ES-I3 (cell line): ENCODE results near the gene LMAN2L.

Source experiments
- H3K36me3 ChIP-seq: 2 replicates; pipeline ENCODE4 v1.6.1; 2013; ENCODE audit warnings: mild to moderate bottlenecking, low read length, control low read depth, moderate library complexity; ENCODE audit not compliant: insufficient read depth
- H3K4me1 ChIP-seq: 2 replicates; pipeline ENCODE4 v1.6.1; 2013; ENCODE audit warnings: mild to moderate bottlenecking, control low read depth, low read length; ENCODE audit not compliant: insufficient read depth
- H3K9ac ChIP-seq: 2 replicates; pipeline ENCODE4 v1.6.1; 2013; ENCODE audit warnings: low read depth, mild to moderate bottlenecking, low read length, moderate library complexity
- H3K9me3 ChIP-seq: 2 replicates; pipeline ENCODE4 v1.6.1; 2013; ENCODE audit warnings: mild to moderate bottlenecking, low read length, moderate library complexity; ENCODE audit not compliant: control insufficient read depth, insufficient read depth

The LMAN2L gene

DNA sequence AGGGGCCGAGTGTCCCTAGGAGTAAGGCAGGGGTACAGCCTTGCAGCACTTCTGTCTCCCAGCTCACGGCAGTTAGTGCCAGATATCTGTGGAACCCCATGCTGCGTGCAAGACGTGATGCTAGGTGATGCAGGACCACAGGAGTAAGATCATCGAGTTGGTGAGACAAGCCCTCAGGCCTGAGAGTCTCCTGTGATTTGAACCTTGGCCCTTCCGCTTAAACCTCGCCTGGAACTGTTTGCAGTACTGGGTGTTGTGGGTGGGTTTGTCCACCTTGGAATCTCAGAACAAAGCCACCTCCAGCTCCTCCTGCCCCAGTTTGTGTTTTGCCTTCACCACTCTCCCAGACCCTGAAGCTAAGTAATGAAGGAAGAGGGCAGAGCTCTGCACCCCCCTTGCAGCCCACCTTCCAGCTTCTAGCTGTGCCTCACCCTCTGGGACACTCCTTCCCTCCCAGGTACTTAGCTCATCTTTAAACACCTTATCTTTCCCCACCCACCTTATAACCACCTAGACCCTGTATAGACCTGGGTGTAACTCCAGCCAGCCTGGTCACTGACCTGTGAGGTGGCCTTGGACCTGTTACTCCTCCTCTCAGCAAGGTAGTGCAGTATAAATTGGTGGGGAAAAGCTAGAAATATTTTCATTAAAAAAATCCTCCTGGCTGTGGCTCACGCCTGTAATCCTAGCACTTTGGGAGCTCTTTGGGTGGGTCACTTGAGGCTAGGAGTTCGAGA, 27.4 kb upstream of the LMAN2L start:
- Histone ChIP-seq H3K9me3 (no peaks in the 10 kb centered on the region), H3K4me1 (peaks cover 7% of the 10 kb centered on the region; the same call in 1 of the 2 replicates), H3K9ac (no peak overlapping the region), H3K36me3 (no peaks in the 10 kb centered on the region)

DNA sequence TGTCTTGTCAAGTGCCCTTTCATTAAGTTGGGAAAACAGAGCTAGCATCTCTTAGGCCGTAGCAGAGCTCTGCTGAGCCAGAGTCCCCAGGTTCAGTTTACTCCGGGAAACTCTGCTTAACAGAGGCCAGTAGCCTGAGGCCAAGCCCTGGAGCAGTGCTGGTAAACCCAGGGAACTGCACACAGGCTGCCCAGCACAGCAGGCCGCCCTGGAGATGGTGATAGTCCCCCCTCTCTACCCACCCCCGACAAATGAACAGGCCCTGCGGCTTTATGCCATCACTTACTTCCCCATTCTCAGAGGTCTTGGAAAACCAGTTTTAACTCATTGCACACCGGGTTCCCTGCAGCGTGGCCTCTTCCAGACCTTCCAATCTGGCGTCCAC, 24.4 kb upstream of the LMAN2L start:
- Histone ChIP-seq H3K4me1 (peaks cover 9% of the 10 kb centered on the region), H3K9ac (peak overlapping the region; percentile 15; the same call in 1 of the 2 replicates)

DNA sequence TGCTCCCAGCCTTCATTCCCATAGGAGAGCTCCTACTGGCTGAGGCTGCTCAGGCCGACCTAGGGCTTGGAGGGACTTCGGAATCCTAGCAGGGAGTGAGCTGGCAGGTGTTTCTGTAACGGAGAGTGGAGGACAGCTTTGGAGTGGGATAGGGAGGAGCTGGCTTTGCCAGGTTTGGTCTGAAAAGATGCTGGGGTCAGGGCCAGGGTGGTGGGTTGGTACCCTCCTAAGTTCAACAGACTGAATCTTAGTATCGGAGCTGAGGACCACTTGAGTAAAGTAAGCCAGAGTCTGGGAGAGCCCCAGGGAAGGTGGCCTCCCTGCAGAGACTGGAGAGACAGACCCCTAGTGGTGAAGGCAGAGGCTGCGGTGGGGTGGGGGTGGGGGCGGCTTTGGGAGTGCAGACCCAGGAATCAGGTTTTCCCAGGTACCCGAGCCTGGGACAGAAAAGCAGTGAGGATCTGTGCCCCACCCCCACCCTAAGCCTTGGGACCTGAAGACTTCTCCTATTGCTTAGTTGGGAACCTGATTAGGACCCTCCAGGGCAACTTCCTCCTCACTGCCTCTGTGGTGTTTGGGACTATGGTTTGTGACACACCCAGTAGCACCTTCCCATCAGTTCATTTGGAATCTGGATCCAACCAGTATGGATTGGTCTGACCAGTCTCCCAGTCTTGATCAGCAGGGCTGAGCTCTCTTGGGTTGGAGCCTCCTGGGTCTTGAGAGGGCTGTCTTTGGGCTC, 23.8 kb upstream of the LMAN2L start:
- Histone ChIP-seq H3K9ac (peak overlapping the region; percentile 39; the same call in 1 of the 2 replicates), H3K9me3 (no peaks in the 10 kb centered on the region), H3K4me1 (peaks cover 9% of the 10 kb centered on the region), H3K36me3 (no peaks in the 10 kb centered on the region)

More for the DNA sequence above, 24.4 kb upstream of the LMAN2L start:
- H3K9me3 ChIP-seq, result no peaks in the 10 kb centered on the region
- no peaks in the 10 kb centered on the region for H3K36me3 ChIP-seq

DNA sequence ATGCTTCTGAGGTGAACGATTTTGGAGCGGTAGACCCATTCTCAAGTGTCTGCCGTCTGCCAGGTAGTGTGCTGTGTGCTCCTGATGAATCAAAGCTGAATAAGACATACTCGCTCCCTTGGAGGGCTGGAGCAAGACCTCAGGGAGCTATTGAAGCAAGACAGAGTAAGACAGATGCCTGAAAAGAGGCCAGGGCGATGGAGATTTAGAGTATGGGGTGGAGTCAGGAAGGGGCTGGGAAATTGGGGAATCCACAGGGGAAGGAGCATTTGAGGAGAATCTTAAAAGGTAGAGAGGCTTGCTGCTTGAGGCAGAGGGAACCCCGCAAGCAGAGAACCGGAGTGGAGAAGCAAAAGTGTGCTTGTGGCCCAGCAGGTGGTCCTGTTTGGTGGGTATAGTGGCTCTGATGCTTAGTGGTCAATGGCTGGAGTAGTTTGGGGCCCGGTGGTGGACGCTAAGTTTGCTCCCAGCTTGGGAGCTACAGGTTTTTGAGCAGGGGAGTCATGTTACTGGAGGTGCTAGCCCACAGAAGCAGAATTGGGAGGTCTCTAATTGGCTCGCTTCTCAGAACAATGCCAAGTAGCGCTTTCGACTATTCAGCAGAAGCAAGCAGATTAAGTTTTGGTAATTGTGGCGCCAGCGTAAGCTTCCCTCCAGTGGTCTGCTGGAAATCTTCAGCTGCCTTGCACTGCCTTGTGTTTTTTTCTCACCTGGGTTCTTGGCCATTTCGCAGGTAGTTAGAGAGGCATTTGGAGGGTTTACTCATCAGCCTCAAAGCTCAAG, 22.9 kb upstream of the LMAN2L start:
- Histone ChIP-seq H3K4me1 (peaks cover 13% of the 10 kb centered on the region), H3K9me3 (no peaks in the 10 kb centered on the region), H3K36me3 (no peaks in the 10 kb centered on the region), H3K9ac (peak overlapping the region; percentile 39; the same call in 1 of the 2 replicates)

DNA sequence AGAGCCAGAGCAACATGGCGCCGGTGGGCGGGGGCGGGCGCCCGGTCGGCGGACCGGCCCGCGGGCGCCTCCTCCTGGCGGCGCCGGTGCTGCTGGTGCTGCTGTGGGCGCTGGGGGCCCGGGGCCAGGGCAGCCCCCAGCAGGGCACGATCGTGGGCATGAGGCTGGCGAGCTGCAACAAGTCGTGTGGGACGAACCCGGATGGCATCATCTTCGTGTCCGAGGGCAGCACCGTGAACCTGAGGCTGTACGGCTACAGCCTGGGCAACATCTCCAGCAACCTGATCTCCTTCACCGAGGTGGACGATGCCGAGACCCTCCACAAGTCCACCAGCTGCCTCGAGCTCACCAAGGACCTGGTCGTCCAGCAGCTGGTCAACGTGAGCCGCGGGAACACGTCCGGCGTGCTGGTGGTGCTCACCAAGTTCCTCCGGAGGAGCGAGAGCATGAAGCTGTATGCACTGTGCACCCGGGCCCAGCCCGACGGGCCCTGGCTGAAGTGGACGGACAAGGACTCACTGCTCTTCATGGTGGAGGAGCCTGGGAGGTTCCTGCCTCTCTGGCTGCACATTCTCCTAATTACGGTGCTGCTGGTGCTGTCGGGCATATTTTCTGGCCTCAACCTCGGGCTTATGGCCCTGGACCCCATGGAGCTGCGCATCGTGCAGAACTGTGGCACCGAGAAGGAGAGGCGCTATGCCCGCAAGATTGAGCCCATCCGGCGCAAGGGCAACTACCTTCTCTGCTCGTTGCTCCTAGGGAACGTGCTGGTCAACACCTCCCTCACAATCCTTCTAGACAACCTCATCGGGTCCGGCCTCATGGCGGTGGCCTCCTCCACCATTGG, 21.3 kb upstream of the LMAN2L start:
- peak overlapping the region; percentile 47 for H3K9ac ChIP-seq
- no peaks in the 10 kb centered on the region for H3K9me3 ChIP-seq
- H3K36me3 ChIP-seq, result no peaks in the 10 kb centered on the region
- peaks cover 14% of the 10 kb centered on the region for H3K4me1 ChIP-seq

DNA sequence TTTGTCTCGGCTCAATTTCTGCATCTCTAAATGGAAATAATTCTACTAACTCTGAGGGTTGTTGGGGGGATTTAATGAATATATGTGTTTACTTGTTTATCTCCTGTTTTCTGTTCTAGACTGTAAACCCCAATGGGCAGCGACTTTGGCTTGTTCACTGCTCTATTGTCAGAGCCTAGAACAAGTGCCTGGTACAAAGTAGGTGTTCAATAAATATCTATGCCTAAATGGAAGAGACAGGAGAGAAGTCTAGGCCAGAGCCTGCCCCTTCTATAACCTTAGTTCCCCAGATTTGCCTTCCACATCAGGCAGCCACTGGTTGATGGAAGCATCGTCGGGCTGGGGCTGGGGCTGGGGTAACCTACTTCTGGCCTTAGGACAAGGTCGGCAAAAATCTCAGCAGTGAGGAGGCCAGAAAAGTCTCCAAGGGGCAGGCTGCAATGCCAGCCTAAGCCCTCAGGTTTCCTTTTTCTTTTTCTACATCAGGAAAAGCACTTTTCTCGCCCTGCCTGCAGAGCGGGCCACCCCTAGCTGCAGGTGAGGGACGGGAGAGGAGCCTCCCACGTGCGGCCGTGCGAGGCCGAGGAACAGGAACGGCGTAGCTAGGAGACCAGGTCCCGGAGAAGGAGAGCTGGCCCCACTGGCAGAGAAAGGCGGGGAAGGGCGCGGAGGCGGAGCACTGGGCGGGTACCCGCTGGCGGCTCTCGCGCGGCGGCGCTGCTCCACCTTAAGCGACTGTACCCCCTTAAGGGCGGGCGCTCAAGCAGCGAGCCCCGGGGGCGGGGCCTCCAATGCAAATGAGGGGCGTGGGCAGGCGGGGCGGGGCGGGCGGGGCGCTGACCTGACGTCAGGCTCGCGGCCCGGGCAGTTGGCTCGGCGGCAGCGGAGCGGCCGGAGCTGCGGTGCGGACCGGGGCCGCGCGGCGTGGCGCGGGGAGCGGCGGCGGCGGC, 20.4 kb upstream of the LMAN2L start, which contains the start of gene CNNM4:
Gene CNNM4, plus strand, starts transcription at position 867 of the 950 bp plus-strand sequence. CDS start 98 bp downstream, outside the sequence.
- Histone ChIP-seq H3K4me1 (peaks cover 14% of the 10 kb centered on the region), H3K9me3 (no peaks in the 10 kb centered on the region), H3K36me3 (no peaks in the 10 kb centered on the region), H3K9ac (peak within 1 kb of the TSS; percentile 54)

DNA sequence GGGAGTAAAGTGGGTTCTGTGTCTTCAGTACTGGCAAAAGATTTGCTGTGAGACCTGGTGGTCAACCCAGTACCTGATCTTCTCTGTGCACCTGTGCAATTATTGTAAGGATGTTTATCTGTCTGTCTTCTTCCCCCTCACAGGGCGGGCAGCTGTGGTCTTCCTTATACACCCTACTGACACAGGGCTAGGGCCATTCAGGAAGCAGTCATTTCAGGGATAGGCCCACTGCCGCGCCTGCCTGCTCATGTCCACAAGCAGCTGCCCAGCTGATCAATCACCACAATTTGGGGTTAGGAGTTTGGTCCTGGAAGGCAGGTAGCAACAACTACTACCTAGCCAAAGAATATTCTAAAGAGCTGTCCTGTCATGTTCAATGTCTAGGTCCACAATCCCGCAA, 19.7 kb upstream of the LMAN2L start:
- Histone ChIP-seq H3K9ac (no peak overlapping the region), H3K4me1 (peaks cover 14% of the 10 kb centered on the region), H3K9me3 (no peaks in the 10 kb centered on the region)

DNA sequence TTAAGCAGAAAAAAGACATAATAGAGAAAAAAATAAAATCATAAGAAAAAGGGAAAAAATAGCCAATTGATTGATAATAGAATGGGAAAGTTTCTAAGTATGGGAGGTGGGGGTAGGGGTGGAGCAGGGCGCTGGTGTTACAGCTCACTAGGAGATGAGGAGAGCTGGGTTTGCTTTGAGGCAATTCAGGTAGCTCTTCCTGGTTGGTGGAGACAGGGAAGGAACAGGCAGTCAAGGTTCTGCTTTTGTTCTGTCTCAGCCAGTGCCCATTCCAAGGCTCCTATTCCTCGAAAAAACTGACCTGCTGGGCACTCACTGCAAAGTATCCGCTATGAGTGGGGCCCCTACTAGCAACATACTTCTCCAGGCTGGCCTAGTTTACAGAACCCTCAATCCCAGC, 19.1 kb upstream of the LMAN2L start:
- Histone ChIP-seq H3K9me3 (no peaks in the 10 kb centered on the region), H3K9ac (no peak overlapping the region), H3K36me3 (no peaks in the 10 kb centered on the region), H3K4me1 (peaks cover 11% of the 10 kb centered on the region)

More for the DNA sequence above, 19.7 kb upstream of the LMAN2L start:
- H3K36me3 ChIP-seq, result no peaks in the 10 kb centered on the region

DNA sequence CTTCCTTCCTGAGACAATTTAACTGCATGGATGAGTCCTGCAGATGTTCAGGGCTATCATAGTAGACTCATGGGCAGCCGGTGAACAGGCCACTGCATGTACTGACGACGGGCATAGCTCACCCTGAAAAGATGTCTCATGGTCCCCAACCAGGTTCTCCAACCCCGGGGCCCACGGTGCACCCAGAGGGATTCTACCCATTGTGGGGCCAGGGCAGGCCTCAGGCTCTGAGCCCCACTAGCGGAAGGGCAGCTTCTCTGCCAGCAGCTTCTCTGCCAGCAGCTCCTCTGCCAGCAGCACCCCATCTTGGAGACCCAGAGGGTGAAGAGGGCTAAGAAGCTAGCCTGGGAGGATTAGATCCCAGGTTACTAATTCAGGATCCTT, 17.6 kb upstream of the LMAN2L start:
- peaks cover 8% of the 10 kb centered on the region for H3K4me1 ChIP-seq
- no peak overlapping the region for H3K9ac ChIP-seq
- H3K9me3 ChIP-seq, result no peaks in the 10 kb centered on the region
- H3K36me3 ChIP-seq, result no peaks in the 10 kb centered on the region

DNA sequence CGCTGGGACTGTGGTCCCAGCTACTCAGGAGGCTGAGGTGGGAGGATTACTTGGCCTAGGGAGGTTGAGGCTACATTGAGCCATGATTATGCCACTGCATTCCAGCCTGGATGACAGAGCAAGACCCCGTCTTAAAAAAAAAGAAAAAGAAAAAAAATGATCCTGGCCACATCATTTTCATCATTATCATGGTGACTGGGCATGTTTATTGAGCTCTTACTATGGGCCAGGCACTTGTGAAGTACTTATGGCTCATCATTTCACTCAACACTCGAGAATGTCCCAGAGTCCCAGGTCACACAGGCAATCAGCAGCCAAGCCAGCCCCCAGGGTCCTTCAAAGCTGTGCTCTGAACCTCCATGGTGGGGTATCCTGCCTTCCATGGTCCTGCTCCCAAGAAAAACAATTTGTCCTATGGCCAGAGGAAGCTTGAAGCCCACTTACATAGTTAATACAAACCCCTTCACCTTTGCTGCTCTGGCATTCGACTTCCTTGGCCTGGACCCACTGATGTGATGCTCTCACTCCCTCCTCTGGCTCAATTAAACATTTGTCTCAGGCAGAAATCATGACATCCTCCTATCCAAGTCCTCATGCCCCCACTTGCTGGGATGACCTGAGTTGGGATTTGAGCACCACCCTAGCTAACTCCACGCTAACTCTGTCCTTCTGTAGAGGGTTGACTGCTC, 17.1 kb upstream of the LMAN2L start:
- Histone ChIP-seq H3K9me3 (no peaks in the 10 kb centered on the region), H3K36me3 (no peaks in the 10 kb centered on the region), H3K4me1 (peaks cover 5% of the 10 kb centered on the region), H3K9ac (no peak overlapping the region)

DNA sequence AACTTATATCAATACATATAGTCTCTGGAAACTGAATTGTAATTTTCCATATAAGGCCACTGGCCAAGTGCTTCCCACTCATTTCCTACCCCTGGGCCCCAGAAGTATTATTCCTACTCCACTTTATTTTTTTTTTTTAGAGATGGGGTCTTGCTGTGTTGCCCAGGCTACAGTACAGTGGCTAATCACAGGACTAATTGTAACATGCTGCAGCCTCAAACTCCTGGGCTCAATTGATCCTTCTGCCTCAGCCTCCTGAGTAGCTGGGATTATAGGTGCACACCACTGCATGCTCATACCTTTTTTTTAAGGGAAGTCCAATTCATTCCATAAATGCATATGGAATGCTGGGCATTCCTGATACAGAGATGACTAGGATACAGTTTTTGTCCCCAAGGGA, 14.5 kb upstream of the LMAN2L start:
- no peaks in the 10 kb centered on the region for H3K36me3 ChIP-seq
- H3K9ac ChIP-seq, result no peak overlapping the region
- H3K4me1 ChIP-seq, result peaks cover 5% of the 10 kb centered on the region; the same call in 1 of the 2 replicates
- no peaks in the 10 kb centered on the region for H3K9me3 ChIP-seq

DNA sequence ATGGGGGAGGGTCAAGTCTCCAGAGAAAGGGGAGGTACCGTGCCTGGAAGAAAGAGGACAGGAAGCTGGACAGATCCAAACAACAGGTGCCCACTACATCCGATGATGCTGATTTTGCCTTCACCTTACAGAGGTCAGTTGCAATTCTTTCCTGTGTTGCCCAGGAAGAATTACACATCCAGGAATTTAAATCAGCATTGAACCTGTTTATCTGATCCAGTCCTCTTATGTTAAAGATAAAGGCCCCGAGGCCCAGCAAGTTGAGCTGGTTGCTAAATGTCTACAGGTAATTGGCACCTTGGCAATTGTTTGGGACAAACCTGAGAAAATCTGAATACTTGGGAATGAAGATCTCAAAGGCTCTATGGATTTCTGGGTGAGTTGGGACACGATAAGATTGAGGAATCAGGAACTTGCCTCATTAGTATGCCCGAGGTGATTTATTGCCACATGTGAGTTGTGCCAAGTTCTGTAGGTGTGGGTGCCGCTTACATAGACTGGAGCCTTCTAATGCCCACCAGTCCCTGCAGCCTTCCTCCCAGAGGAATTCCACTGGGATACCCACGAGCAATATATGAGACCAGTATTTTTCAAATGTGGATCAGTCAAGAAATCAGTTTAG, 13.9 kb upstream of the LMAN2L start:
- no peaks in the 10 kb centered on the region for H3K36me3 ChIP-seq
- H3K4me1 ChIP-seq, result peaks cover 5% of the 10 kb centered on the region; the same call in 1 of the 2 replicates
- H3K9me3 ChIP-seq, result no peaks in the 10 kb centered on the region
- no peak overlapping the region for H3K9ac ChIP-seq
